GM19452 (cell line): ENCODE data around the gene FHL1.

Experiments used
- ATAC-seq: cut with Tn5 transposase; IDR thresholded peaks from one replicate; pipeline ENCODE4 v1.9.1; 2021; ENCODE audit not compliant: unreplicated experiment

Gene FHL1

DNA sequence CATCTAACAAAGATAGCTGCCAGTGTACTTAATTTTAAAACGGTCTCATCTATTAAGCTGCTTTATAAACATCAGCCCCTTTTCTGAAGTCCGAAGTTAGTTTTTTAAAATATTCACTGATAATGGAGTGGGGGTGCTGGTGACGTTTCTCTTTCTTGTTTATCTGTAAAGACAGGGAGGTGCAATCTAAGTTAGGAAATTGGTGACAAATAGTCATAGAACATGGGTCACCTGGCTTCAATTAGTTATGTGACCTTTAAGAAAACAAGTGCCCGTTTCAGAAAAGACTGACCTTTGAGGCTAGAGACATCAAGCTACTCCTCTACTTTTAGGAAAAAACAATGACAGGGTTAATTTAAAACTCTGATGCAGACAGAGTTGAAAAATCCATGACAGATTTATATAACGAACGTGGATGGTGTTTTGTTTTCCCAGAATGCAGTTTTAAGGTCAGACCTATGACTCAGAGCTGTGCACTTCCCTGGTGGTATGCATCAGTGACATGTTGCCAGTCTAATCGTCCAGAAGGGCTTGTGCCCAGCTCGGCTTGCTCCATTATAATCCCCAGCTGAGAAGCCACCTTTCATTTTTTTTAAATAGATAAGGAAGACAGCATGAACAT lies 38.2 kb downstream of the FHL1 start:
- no peak for ATAC-seq

GRCh38 chrX:136186023-136186413 lies 38.7 kb downstream of the FHL1 start:
- no peak for ATAC-seq

DNA sequence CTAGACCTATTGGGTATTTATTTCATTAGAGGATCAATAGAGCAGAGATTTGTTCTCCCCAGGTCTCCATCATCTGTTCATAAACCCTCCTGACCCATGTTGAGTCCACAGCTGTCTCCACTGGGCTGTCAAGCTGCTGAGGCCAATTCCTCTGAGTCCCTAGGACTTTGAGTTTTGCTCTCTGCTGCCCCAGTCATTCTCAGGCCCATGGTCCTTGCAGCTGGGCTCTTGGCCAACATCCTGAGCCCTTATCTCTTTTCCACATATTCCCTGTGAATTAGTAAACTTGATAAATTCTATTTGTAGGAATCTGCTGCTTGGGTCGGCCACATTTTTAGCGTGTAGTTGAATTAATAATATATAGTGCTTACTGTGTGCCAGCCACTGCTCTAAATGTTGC lies 41.9 kb downstream of the FHL1 start:
- ATAC-seq: no peak

DNA sequence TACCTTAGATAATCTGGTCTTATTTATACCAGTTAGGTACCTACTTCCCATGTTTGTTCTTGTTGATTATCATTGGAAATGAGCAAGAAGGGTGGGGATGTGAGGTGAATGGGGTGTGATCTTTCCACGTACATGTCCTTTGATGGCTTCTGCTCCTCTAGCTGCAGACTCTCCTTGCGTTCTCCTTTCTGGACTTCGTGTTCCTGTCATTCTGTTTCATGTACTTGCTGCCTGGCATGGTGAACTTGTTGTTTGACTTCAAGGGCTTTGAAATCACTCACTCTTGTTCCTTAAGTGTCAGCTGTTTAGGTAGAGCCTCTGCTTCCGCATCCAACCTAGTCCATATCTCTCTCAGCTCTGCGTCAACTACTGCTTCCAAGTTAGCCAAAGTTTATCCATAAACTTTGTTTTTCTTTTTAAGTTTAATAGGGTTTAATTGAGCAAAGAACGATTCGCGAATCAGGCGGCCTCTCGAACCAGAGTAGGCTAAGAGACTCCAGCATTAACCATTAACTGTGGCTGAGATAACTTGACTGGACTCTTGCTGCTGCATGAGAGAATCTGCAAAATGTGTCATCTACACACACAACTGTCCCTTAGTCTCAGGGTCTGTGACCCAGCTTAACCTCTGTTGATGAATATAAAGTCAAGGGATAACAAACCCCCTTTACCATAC lies 42.8 kb downstream of the FHL1 start:
- no peak for ATAC-seq

DNA sequence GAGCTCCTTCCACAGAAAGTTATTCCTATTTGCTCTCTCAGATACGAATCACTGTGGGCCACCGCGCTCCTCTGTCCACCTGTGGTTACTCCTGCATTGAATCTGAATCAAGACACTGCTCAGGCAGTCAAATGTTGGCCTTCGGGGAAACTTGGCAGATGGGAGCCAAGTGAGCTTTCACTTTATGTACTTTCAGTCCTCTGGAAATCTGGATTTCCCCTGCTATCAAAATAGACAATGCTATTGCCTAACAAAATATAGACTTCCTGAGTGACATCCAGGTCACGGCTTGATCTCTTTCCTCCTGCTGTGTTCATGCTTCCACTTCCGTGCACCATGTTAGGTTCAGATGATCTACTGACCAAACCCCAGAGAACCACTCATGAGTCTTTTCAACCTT lies 43.8 kb downstream of the FHL1 start:
- ATAC-seq: no peak

DNA sequence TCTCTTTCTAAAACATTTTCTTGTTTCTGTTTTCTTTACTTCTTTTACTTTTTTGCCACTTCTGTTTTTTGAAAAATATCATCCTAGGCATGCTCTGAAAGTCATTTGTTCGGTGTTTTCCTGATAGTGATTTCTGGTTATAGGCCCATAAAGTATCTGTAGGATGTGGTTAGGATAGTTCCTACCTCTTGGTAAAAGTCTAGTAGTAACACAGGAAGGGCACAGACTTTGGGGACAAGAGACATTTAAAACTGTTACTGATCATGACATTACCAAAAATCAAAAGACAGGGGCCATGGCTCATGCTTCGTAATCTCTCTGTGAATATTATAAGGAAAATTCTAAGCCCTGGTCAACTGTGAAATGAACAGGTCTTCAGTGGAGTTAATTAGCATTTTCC lies 44.8 kb downstream of the FHL1 start:
- no peak for ATAC-seq

- ATAC-seq: no peak
Observed at GRCh38 chrX:136192839-136193414, 45.6 kb downstream of the FHL1 start.

- no peak for ATAC-seq
Observed at GRCh38 chrX:136193771-136194170, 46.4 kb downstream of the FHL1 start.

DNA sequence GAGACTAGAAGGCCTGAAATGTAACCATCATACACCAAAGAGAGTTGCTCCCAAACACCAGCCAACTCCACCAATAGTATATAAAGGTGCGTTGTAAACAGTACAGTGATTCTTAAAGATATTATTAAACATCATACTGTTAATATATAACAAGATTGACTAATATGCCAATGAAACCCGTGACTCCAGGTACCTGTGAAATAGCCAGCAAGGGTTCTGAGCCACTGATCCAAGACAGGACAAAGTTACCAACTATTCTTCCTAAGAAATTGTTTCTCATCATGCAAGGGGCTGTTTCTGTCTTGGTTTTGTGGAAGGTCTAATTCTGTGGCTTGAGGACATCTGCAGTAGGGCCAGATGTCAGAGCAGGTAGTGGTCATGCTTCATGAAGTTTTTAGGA lies 47.2 kb downstream of the FHL1 start:
- ATAC-seq: no peak

- ATAC-seq: no peak
Observed at GRCh38 chrX:136195247-136195646, 47.9 kb downstream of the FHL1 start.

GRCh38 chrX:136196691-136197155 lies 49.4 kb downstream of the FHL1 start:
- no peak for ATAC-seq

GRCh38 chrX:136198010-136198409 lies 50.7 kb downstream of the FHL1 start:
- ATAC-seq: no peak

DNA sequence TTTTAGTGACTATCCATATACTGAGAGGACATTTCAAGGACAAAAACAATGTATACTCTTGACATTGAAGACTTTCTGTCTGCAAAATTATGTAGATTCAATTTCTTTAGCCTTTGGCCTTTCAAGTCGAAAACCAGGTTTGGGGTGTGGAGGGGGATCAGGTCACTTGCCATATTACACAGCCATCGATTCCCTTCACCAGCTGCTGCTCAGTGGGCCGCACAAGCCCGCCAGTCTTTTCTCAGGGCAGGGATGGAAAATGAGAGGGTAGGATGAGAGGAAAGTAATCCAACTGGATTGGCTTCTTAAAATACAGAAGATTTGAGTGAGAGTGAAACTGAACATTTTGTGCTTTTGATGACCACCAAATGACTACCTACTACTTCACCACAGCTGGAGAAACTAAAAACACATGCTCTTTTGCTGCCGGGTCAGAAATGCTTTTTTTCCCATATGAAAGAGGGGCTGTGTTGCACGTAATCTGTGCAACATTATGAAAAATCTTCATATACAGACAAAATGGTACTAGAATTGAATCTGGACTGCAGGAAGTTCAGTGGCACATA lies 51.4 kb downstream of the FHL1 start:
- ATAC-seq: no peak

DNA sequence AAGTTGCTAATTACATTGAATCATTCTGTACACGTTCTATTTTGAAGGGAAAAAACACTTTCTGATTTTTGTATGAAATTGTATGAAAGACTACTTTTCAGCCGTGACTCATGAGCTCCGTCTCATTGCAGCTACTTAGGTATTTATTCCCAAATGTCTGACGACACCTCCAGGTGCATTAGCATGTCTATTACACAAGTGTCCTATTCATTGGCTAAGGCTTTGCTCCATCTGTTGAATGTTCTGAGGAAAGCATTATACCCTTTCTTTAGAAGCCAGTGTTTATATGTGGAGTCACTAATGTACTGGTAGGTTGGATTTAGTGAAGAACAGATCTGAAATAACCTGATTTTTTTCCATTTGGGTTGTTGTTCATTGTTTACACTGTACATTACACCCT lies 52.0 kb downstream of the FHL1 start:
- no peak for ATAC-seq

DNA sequence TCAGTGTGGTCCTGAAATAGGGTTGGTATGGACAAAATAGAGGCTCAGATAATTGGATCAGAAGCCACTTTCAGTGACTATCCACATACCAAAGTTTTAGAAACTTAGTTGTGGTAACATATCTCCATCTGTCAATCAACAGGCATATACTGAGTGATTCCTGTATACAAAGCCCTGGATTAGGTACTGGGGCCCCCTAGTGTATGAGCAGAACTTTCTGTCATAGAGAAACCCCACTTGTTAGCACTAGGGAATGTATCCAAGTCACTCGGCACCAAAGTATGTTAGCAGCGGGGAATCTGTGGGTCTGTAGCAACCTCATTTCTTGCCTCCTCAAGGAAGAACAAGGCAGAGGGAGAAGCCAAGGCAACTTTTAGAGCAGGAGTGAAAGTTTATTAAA lies 53.1 kb downstream of the FHL1 start:
- no peak for ATAC-seq

GRCh38 chrX:136201601-136202000 lies 54.3 kb downstream of the FHL1 start:
- ATAC-seq: no peak

DNA sequence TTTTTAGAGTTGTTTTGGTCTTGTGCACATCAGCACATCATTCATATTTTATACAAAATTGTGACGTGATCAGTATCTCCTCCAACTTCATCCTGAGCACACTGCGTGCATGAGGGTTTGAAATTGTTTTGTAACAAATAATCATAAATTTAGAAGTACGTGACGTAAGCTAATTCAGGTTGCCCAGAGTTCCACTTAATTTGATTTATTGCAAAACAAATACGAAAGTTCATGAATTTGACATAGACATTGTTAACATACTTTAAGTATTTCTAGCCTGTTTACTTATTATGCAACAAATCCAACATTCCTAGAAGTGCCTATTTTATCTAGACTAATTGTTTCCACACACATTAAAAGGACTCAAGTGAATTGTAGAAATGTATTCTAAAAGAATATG lies 55.6 kb downstream of the FHL1 start:
- no peak for ATAC-seq

DNA sequence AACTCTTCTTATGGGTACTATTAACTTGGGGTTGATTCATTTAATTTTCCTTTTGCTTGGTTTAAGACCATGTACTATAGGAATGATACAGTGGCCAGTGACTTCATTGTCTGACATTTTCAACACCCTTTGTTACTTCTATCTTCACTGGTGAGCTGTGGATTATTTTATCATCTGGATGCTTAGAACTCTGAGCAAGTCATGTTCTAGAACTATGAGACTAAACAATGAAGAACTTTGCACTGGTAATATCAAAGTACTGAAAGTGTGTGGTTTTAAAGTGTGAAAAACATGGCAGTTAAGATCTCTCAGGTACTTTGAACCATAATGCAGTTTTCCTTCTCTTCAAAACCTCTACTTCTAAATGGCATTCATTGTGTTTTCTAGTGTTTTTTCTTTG lies 56.1 kb downstream of the FHL1 start:
- no peak for ATAC-seq

- ATAC-seq: no peak
Observed at GRCh38 chrX:136203951-136204350, 56.6 kb downstream of the FHL1 start.

- no peak for ATAC-seq
Observed at GRCh38 chrX:136204571-136204970, 57.2 kb downstream of the FHL1 start.

DNA sequence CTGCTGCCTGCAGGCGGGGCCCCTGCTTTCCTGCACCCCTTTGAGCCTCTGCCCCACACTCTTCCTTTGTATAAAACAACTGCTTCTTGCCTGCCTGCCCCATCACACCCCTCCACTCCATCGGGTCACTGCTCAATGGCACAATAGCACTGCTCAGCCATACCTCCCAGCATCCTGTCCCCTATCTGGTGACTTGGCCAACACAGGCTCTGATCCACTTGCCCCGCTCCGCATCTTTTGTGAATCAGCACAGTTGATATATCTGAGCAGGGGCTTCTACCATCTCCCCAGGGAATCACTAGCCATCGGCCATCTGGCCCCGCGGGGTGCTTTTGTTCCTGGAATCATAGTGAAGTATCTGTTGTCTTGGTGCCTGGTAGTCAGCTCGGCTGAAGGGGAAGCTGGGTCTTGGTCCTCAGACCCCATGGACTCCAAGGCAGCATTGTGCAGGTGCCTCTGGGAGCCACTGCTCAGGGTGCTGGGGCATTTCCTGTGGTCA lies 58.6 kb downstream of the FHL1 start:
- no peak for ATAC-seq

- ATAC-seq: no peak
Observed at GRCh38 chrX:136206916-136207315, 59.6 kb downstream of the FHL1 start.
